HG02852 (cell line): ENCODE measurements around the gene GALNT9.
"Not testable (repeated sequence)": the region's sequence is repeated elsewhere in the genome, so short reads cannot be mapped to it uniquely, and the experiment has no call there.

Experiments used
- ATAC-seq: cut with Tn5 transposase; IDR thresholded peaks from one replicate; pipeline ENCODE4 v1.9.1; 2021; ENCODE audit warnings: mild to moderate bottlenecking, moderate library complexity; ENCODE audit not compliant: unreplicated experiment

Gene GALNT9

GRCh38 chr12:132238488-132238854 lies 90.9 kb downstream of the GALNT9 start:
- no peak for ATAC-seq

- no peak for ATAC-seq
Observed at GRCh38 chr12:132237772-132238487, 91.5 kb downstream of the GALNT9 start.

- ATAC-seq = no peak
Observed at GRCh38 chr12:132236930-132237771, 92.2 kb downstream of the GALNT9 start.

- no peak for ATAC-seq
Observed at GRCh38 chr12:132236129-132236929, 93.1 kb downstream of the GALNT9 start.

- ATAC-seq = no peak
Observed at GRCh38 chr12:132235116-132235820, 94.1 kb downstream of the GALNT9 start.

GRCh38 chr12:132230381-132230780 lies 99.0 kb downstream of the GALNT9 start:
- no peak for ATAC-seq

GRCh38 chr12:132229926-132230325 lies 99.5 kb downstream of the GALNT9 start:
- no peak for ATAC-seq

GRCh38 chr12:132229193-132229760 lies 100.1 kb downstream of the GALNT9 start:
- ATAC-seq = no peak

GRCh38 chr12:132228476-132229192 lies 100.8 kb downstream of the GALNT9 start:
- no peak for ATAC-seq

- no peak for ATAC-seq
Observed at GRCh38 chr12:132227782-132228475, 101.5 kb downstream of the GALNT9 start.

GRCh38 chr12:132227118-132227517 lies 102.3 kb downstream of the GALNT9 start:
- ATAC-seq = no peak

- no peak for ATAC-seq
Observed at GRCh38 chr12:132226604-132227003, 102.8 kb downstream of the GALNT9 start.

GRCh38 chr12:132225214-132225613 lies 104.2 kb downstream of the GALNT9 start:
- no peak for ATAC-seq

- ATAC-seq = no peak
Observed at GRCh38 chr12:132224484-132224883, 104.9 kb downstream of the GALNT9 start.

GRCh38 chr12:132222808-132223173 lies 106.6 kb downstream of the GALNT9 start:
- ATAC-seq = no peak

GRCh38 chr12:132222096-132222807 lies 107.1 kb downstream of the GALNT9 start:
- no peak for ATAC-seq

GRCh38 chr12:132219761-132220160 lies 109.6 kb downstream of the GALNT9 start:
- ATAC-seq = not testable (repeated sequence)

GRCh38 chr12:132219323-132219722 lies 110.1 kb downstream of the GALNT9 start:
- no peak for ATAC-seq

- ATAC-seq = no peak
Observed at GRCh38 chr12:132218915-132219314, 110.5 kb downstream of the GALNT9 start.
